ENCODE data around the gene PRKAG1. TPM values are rescaled to one million over a fixed set of nuclear protein-coding genes. Genes with fewer than 3 reads are reported as not detected.

Gene PRKAG1
- total RNA-seq, 1 experiment from 2014 or later: 57.3 TPM

DNA sequence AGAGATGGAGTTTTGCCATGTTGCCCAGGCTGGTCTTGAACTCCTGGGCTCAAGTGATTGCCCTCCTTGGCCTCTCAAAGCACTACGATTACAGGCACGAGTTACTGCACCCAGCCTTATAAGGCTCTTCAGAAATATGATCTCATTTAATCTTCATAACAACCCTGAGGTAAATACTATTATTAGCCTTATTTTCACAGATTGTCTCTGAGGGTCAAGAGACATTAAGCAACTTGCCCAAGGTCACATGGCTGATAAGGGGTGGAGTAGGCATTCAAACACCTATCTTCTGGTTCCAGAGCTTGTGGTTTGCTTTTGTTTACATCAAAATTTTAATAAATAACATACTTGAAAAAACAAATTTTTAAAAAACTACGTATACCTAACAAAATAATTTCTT lies 5.1 kb downstream of the PRKAG1 start:
- intact Hi-C loops (cut with micrococcal nuclease; ENCODE audit: unreplicated experiment): no loop called here

GRCh38 chr12:49012739-49013138 lies 5.8 kb downstream of the PRKAG1 start:
- DNase-seq (ENCODE audit: low read depth, low spot score) (no peak), ATAC-seq (no peak)
- Histone ChIP-seq H3K27ac (ENCODE audit: low read length) (no peak overlapping the region), H3K4me3 (ENCODE audit: low read depth in 2 of 2, low read length in 2 of 2) (no peak overlapping the region), H3K4me1 (ENCODE audit: control insufficient read depth, insufficient read depth, low read length) (peaks cover 2% of the 10 kb centered on the region), H3K27me3 (ENCODE audit: control insufficient read depth, insufficient read depth, low read length) (no peaks in the 10 kb centered on the region), H3K9me3 (ENCODE audit: control insufficient read depth, insufficient read depth, low read depth, low read length) (no peaks in the 10 kb centered on the region), H3K36me3 (ENCODE audit: control insufficient read depth, insufficient read depth, low read length) (peaks cover 5% of the 10 kb centered on the region; the same call in 1 of the 2 replicates)
- TF ChIP-seq POLR2AphosphoS5 (IDR thresholded peaks at IDR 0.05; ENCODE audit: low read depth, low read length) (no peak), TCF7L2 (IDR thresholded peaks at IDR 0.05; ENCODE audit: low read depth, low read length) (no peak), SIN3A (IDR thresholded peaks at IDR 0.05; ENCODE audit: borderline replicate concordance, insufficient read depth, low read depth, low read length) (no peak), CTCF (IDR thresholded peaks at IDR 0.05) (no peak)
- TF ChIP-seq, protein P1, sequence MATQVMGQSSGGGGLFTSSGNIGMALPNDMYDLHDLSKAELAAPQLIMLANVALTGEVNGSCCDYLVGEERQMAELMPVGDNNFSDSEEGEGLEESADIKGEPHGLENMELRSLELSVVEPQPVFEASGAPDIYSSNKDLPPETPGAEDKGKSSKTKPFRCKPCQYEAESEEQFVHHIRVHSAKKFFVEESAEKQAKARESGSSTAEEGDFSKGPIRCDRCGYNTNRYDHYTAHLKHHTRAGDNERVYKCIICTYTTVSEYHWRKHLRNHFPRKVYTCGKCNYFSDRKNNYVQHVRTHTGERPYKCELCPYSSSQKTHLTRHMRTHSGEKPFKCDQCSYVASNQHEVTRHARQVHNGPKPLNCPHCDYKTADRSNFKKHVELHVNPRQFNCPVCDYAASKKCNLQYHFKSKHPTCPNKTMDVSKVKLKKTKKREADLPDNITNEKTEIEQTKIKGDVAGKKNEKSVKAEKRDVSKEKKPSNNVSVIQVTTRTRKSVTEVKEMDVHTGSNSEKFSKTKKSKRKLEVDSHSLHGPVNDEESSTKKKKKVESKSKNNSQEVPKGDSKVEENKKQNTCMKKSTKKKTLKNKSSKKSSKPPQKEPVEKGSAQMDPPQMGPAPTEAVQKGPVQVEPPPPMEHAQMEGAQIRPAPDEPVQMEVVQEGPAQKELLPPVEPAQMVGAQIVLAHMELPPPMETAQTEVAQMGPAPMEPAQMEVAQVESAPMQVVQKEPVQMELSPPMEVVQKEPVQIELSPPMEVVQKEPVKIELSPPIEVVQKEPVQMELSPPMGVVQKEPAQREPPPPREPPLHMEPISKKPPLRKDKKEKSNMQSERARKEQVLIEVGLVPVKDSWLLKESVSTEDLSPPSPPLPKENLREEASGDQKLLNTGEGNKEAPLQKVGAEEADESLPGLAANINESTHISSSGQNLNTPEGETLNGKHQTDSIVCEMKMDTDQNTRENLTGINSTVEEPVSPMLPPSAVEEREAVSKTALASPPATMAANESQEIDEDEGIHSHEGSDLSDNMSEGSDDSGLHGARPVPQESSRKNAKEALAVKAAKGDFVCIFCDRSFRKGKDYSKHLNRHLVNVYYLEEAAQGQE (IDR thresholded peaks at IDR 0.05; ENCODE audit: insufficient read depth in 1 of 2, low read depth in 2 of 2, low read length in 1 of 2): no peak
- intact Hi-C loops (cut with micrococcal nuclease; ENCODE audit: unreplicated experiment) (no loop called here), in situ Hi-C loops (cut with HindIII; ENCODE audit: low pct_unique_long_range_greater_than_20kb, low sequenced_read_pairs) (no loop called here)
- no TSS peak for BruUV-seq (replicated peaks)
- CTCF ChIA-PET: no interaction called here
- POLR2A ChIA-PET: interaction anchor here (0.7 kb wide), 1 partner anchor 43 kb away, joined by 10 read pairs; no protein-coding TSS in a partner anchor

More for the DNA sequence above, 5.1 kb downstream of the PRKAG1 start:
- TF ChIP-seq, protein P1 (IDR thresholded peaks at IDR 0.05; ENCODE audit: insufficient read depth in 1 of 2, low read depth in 2 of 2, low read length in 1 of 2): no peak
- TF ChIP-seq CTCF (IDR thresholded peaks at IDR 0.05) (no peak), SIN3A (IDR thresholded peaks at IDR 0.05; ENCODE audit: borderline replicate concordance, insufficient read depth, low read depth, low read length) (no peak), TCF7L2 (IDR thresholded peaks at IDR 0.05; ENCODE audit: low read depth, low read length) (no peak), POLR2AphosphoS5 (IDR thresholded peaks at IDR 0.05; ENCODE audit: low read depth, low read length) (no peak)
- ATAC-seq (no peak), DNase-seq (ENCODE audit: low read depth, low spot score) (no peak)
- ChIA-PET POLR2A (interaction anchor here (1.3 kb wide), 1 partner anchor 13 kb away, joined by 3 read pairs; no protein-coding TSS in a partner anchor), CTCF (no interaction called here)
- no peaks in the 10 kb centered on the region for H3K9me3 ChIP-seq (ENCODE audit: control insufficient read depth, insufficient read depth, low read depth, low read length)
- H3K27ac ChIP-seq (ENCODE audit: low read length): no peak overlapping the region
- BruUV-seq (replicated peaks): no TSS peak
- H3K4me1 ChIP-seq (ENCODE audit: control insufficient read depth, insufficient read depth, low read length): peaks cover 4% of the 10 kb centered on the region
- peaks cover 6% of the 10 kb centered on the region; the same call in 1 of the 2 replicates for H3K36me3 ChIP-seq (ENCODE audit: control insufficient read depth, insufficient read depth, low read length)
- H3K27me3 ChIP-seq (ENCODE audit: control insufficient read depth, insufficient read depth, low read length): no peaks in the 10 kb centered on the region
- no peak overlapping the region for H3K4me3 ChIP-seq (ENCODE audit: low read depth in 2 of 2, low read length in 2 of 2)
- in situ Hi-C loops (cut with HindIII; ENCODE audit: low pct_unique_long_range_greater_than_20kb, low sequenced_read_pairs): no loop called here

Data from Panc1 (cell line).